ENCODE measurements around the gene ERMP1.

ERMP1 gene

GRCh38 chr9:5868235-5868634, 35.3 kb upstream of the ERMP1 start:
- TF ChIP-seq ZNF274 (IDR thresholded peaks at IDR 0.05; ENCODE audit: low read depth, low read length) = no peak
- no peak overlapping the region for H3K4me3 ChIP-seq (ENCODE audit: low read length)

GRCh38 chr9:5866685-5867084, 33.8 kb upstream of the ERMP1 start:
- no peak for TF ChIP-seq ZNF274 (IDR thresholded peaks at IDR 0.05; ENCODE audit: low read depth, low read length)
- no peak overlapping the region for H3K4me3 ChIP-seq (ENCODE audit: low read length)

- TF ChIP-seq ZNF274 (IDR thresholded peaks at IDR 0.05; ENCODE audit: low read depth, low read length) = no peak
- no peak overlapping the region for H3K4me3 ChIP-seq (ENCODE audit: low read length)
These were observed 33.4 kb upstream of the ERMP1 start for GRCh38 chr9:5866272-5866671.

GRCh38 chr9:5864446-5864845, 31.5 kb upstream of the ERMP1 start:
- no peak overlapping the region for H3K4me3 ChIP-seq (ENCODE audit: low read length)
- TF ChIP-seq ZNF274 (IDR thresholded peaks at IDR 0.05; ENCODE audit: low read depth, low read length) = no peak

- no peak overlapping the region for H3K4me3 ChIP-seq (ENCODE audit: low read length)
- no peak for TF ChIP-seq ZNF274 (IDR thresholded peaks at IDR 0.05; ENCODE audit: low read depth, low read length)
These were observed 30.3 kb upstream of the ERMP1 start for GRCh38 chr9:5863092-5863746.

GRCh38 chr9:5858833-5859232, 25.9 kb upstream of the ERMP1 start:
- H3K4me3 ChIP-seq (ENCODE audit: low read length) = no peak overlapping the region
- no peak for TF ChIP-seq ZNF274 (IDR thresholded peaks at IDR 0.05; ENCODE audit: low read depth, low read length)

GRCh38 chr9:5857928-5858327, 25.0 kb upstream of the ERMP1 start:
- H3K4me3 ChIP-seq (ENCODE audit: low read length) = no peak overlapping the region
- TF ChIP-seq ZNF274 (IDR thresholded peaks at IDR 0.05; ENCODE audit: low read depth, low read length) = no peak

GRCh38 chr9:5854063-5854790, 21.3 kb upstream of the ERMP1 start:
- no peak overlapping the region for H3K4me3 ChIP-seq (ENCODE audit: low read length)
- TF ChIP-seq ZNF274 (IDR thresholded peaks at IDR 0.05; ENCODE audit: low read depth, low read length) = no peak

GRCh38 chr9:5853617-5854016, 20.7 kb upstream of the ERMP1 start:
- no peak for TF ChIP-seq ZNF274 (IDR thresholded peaks at IDR 0.05; ENCODE audit: low read depth, low read length)
- H3K4me3 ChIP-seq (ENCODE audit: low read length) = no peak overlapping the region

- no peak for TF ChIP-seq ZNF274 (IDR thresholded peaks at IDR 0.05; ENCODE audit: low read depth, low read length)
- H3K4me3 ChIP-seq (ENCODE audit: low read length) = no peak overlapping the region
These were observed 20.1 kb upstream of the ERMP1 start for GRCh38 chr9:5852987-5853386.

- no peak for TF ChIP-seq ZNF274 (IDR thresholded peaks at IDR 0.05; ENCODE audit: low read depth, low read length)
- H3K4me3 ChIP-seq (ENCODE audit: low read length) = no peak overlapping the region
These were observed 18.5 kb upstream of the ERMP1 start for GRCh38 chr9:5851445-5851844.

- no peak overlapping the region for H3K4me3 ChIP-seq (ENCODE audit: low read length)
- no peak for TF ChIP-seq ZNF274 (IDR thresholded peaks at IDR 0.05; ENCODE audit: low read depth, low read length)
These were observed 17.8 kb upstream of the ERMP1 start for GRCh38 chr9:5850724-5851122.

GRCh38 chr9:5848372-5848882, 15.5 kb upstream of the ERMP1 start:
- no peak overlapping the region; the same call in 1 of the 2 replicates for H3K4me3 ChIP-seq (ENCODE audit: low read length)
- no peak for TF ChIP-seq ZNF274 (IDR thresholded peaks at IDR 0.05; ENCODE audit: low read depth, low read length)

- TF ChIP-seq ZNF274 (IDR thresholded peaks at IDR 0.05; ENCODE audit: low read depth, low read length) = no peak
- H3K4me3 ChIP-seq (ENCODE audit: low read length) = no peak overlapping the region
These were observed 13.6 kb upstream of the ERMP1 start for GRCh38 chr9:5846501-5846921.

- H3K4me3 ChIP-seq (ENCODE audit: low read length) = no peak overlapping the region
- no peak for TF ChIP-seq ZNF274 (IDR thresholded peaks at IDR 0.05; ENCODE audit: low read depth, low read length)
These were observed 13.2 kb upstream of the ERMP1 start for GRCh38 chr9:5846096-5846495.
